ENCODE results near the gene RPL14.

DNA sequence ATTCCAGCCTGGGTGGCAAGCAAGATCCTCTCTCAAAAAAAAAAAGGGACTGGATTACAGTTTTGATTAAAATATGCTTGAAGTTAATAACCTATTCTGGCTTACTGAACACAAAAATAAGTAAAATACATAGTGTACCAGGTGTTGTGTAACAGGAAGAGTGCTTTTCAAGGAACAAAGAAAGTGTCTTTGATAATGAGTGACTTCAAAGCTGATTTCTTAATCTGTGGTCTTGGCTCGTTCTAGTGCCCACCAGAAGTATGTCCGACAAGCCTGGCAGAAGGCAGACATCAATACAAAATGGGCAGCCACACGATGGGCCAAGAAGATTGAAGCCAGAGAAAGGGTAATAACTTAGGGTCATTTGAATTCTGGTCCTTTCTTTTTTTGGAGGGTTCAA lies 4.0 kb downstream of the RPL14 start:
- no peak for TF ChIP-seq POLR2AphosphoS5 (IDR thresholded peaks at IDR 0.05)
- TF ChIP-seq, protein P1, sequence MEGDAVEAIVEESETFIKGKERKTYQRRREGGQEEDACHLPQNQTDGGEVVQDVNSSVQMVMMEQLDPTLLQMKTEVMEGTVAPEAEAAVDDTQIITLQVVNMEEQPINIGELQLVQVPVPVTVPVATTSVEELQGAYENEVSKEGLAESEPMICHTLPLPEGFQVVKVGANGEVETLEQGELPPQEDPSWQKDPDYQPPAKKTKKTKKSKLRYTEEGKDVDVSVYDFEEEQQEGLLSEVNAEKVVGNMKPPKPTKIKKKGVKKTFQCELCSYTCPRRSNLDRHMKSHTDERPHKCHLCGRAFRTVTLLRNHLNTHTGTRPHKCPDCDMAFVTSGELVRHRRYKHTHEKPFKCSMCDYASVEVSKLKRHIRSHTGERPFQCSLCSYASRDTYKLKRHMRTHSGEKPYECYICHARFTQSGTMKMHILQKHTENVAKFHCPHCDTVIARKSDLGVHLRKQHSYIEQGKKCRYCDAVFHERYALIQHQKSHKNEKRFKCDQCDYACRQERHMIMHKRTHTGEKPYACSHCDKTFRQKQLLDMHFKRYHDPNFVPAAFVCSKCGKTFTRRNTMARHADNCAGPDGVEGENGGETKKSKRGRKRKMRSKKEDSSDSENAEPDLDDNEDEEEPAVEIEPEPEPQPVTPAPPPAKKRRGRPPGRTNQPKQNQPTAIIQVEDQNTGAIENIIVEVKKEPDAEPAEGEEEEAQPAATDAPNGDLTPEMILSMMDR (IDR thresholded peaks at IDR 0.05): no peak
